Glutamatergic neuron (in vitro differentiated cells): ENCODE measurements around the gene TDRD7. TPM values are rescaled to one million over a fixed set of nuclear protein-coding genes. Genes with fewer than 3 reads are reported as not detected.

Source experiments
- DNase-seq: peaks from one replicate; pipeline ENCODE4 v3.0.0; 2022
- H3K27ac Mint-ChIP-seq: one replicate; pipeline ENCODE4 v1.8.0; 2020; ENCODE audit warnings: mild to moderate bottlenecking, mixed read lengths, inconsistent platforms; ENCODE audit not compliant: unreplicated experiment
- H3K27me3 Mint-ChIP-seq: one replicate; pipeline ENCODE4 v1.8.0; 2020; ENCODE audit warnings: mild to moderate bottlenecking, moderate library complexity, mixed read lengths, inconsistent platforms; ENCODE audit not compliant: unreplicated experiment
- H3K36me3 Mint-ChIP-seq: one replicate; pipeline ENCODE4 v1.8.0; 2020; ENCODE audit warnings: mild to moderate bottlenecking, mixed read lengths, inconsistent platforms; ENCODE audit not compliant: unreplicated experiment
- H3K4me1 Mint-ChIP-seq: one replicate; pipeline ENCODE4 v1.8.0; 2020; ENCODE audit warnings: mild to moderate bottlenecking, low read depth, mixed read lengths, inconsistent platforms; ENCODE audit not compliant: unreplicated experiment
- H3K4me3 Mint-ChIP-seq: one replicate; pipeline ENCODE4 v1.8.0; 2020; ENCODE audit warnings: mild to moderate bottlenecking, mixed read lengths, inconsistent platforms; ENCODE audit not compliant: unreplicated experiment
- H3K9me3 Mint-ChIP-seq: one replicate; pipeline ENCODE4 v1.8.0; 2020; ENCODE audit warnings: mild to moderate bottlenecking, moderate library complexity, mixed read lengths, inconsistent platforms; ENCODE audit not compliant: unreplicated experiment
- CTCF ChIP-seq: fragments of 200-600 bp; sonication (generic); IDR thresholded peaks from one replicate; pipeline ENCODE4 v1.5.0; 2021; ENCODE audit not compliant: partially characterized antibody, unreplicated experiment
- total RNA-seq: library from RNA; stranded (reverse); fragmentation: NEBNext Ultra II Directional; extraction: Animal tissue kit (Norgen Biotek cat#: 25700); gene quantifications from one replicate; pipeline ENCODE4 v1.2.1, GENCODE V29; 2021; ENCODE audit not compliant: unreplicated experiment

The TDRD7 gene
- total RNA-seq, 1 donor from 2014 or later: 1.4 TPM

- no peak for TF ChIP-seq CTCF
- no peak for DNase-seq
- Mint-ChIP-seq H3K27ac (no peak overlapping the region), H3K4me3 (no peak overlapping the region), H3K4me1 (no peaks in the 10 kb centered on the region), H3K27me3 (peaks cover 3% of the 10 kb centered on the region), H3K9me3 (no peaks in the 10 kb centered on the region), H3K36me3 (no peaks in the 10 kb centered on the region)
These were observed 112.5 kb downstream of the TDRD7 start for GRCh38 chr9:97524424-97524823.

DNA sequence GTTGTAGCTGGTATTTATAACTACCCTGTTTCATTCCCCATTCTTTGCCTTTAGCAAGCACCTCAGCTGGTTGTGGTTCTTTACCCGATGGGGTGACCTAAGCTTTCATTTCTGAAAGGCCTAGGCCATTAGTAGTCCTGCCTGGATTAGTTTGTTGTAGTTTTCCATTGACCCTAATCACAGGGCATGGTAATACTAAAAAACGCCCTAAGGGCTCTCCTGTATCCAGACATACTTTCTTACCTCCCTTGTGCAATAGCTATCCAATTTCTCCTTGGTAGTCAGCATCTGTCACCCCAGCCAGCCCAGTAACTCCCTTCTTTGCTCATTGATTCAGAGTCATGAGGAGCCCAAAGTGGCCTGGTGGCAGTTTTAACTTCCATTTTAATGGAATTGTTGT lies 113.6 kb downstream of the TDRD7 start:
- Mint-ChIP-seq H3K4me1 (peaks cover 2% of the 10 kb centered on the region), H3K27ac (no peak overlapping the region), H3K27me3 (peaks cover 3% of the 10 kb centered on the region), H3K9me3 (no peaks in the 10 kb centered on the region), H3K4me3 (no peak overlapping the region), H3K36me3 (no peaks in the 10 kb centered on the region)
- no peak for DNase-seq
- TF ChIP-seq CTCF: no peak

GRCh38 chr9:97526895-97527575 lies 115.1 kb downstream of the TDRD7 start:
- Mint-ChIP-seq H3K27me3 (peaks cover 2% of the 10 kb centered on the region), H3K36me3 (no peaks in the 10 kb centered on the region), H3K4me3 (no peak overlapping the region), H3K9me3 (peaks cover 2% of the 10 kb centered on the region), H3K27ac (no peak overlapping the region), H3K4me1 (peaks cover 2% of the 10 kb centered on the region)
- no peak for TF ChIP-seq CTCF
- no peak for DNase-seq

GRCh38 chr9:97527626-97528528 lies 116.0 kb downstream of the TDRD7 start:
- no peak for DNase-seq
- Mint-ChIP-seq H3K27me3 (peaks cover 2% of the 10 kb centered on the region), H3K4me1 (peaks cover 2% of the 10 kb centered on the region), H3K4me3 (no peak overlapping the region), H3K27ac (no peak overlapping the region), H3K9me3 (peaks cover 2% of the 10 kb centered on the region), H3K36me3 (no peaks in the 10 kb centered on the region)
- no peak for TF ChIP-seq CTCF
